Measurements from ENCODE around the gene BPIFB3.

Gene BPIFB3

GRCh38 chr20:33015700-33016580 lies 37.8 kb upstream of the BPIFB3 start:
- no peak for DNase-seq (ENCODE audit: low spot score)

- no peak for DNase-seq (ENCODE audit: low spot score)
These were observed 37.1 kb upstream of the BPIFB3 start for GRCh38 chr20:33016581-33017109.

GRCh38 chr20:33017542-33017941 lies 36.2 kb upstream of the BPIFB3 start:
- no peak for DNase-seq (ENCODE audit: low spot score)

DNA sequence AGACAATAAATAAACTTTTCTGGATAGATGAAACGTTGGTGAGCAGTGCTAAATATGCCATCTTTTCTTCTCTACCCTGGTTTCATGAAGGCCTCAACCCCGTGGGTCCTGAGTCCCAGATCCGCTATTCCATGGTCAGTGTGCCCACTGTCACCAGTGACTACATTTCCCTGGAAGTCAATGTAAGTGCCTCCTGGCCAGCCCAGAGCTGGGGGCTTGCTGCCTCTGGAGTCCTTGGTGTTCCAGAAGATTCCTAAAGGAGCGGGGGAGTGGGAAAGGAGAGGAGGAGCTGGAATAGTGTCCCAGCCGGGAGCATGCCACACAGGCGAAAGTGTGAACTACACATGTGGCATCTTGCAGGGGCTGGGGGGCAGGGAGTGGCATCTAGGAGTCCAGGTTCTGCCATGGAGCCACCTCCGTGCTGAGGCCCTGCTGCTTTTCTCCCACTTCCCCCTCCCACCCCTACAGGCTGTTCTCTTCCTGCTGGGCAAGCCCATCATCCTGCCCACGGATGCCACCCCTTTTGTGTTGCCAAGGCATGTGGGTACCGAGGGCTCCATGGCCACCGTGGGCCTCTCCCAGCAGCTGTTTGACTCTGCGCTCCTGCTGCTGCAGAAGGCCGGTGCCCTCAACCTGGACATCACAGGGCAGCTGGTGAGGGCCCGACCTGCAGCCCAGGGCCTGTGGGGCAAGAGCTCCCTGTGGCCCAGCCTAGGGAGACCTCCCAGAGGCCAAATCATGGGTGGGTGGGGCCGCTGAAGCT lies 35.4 kb upstream of the BPIFB3 start:
- DNase-seq (ENCODE audit: low spot score), result no peak

DNA sequence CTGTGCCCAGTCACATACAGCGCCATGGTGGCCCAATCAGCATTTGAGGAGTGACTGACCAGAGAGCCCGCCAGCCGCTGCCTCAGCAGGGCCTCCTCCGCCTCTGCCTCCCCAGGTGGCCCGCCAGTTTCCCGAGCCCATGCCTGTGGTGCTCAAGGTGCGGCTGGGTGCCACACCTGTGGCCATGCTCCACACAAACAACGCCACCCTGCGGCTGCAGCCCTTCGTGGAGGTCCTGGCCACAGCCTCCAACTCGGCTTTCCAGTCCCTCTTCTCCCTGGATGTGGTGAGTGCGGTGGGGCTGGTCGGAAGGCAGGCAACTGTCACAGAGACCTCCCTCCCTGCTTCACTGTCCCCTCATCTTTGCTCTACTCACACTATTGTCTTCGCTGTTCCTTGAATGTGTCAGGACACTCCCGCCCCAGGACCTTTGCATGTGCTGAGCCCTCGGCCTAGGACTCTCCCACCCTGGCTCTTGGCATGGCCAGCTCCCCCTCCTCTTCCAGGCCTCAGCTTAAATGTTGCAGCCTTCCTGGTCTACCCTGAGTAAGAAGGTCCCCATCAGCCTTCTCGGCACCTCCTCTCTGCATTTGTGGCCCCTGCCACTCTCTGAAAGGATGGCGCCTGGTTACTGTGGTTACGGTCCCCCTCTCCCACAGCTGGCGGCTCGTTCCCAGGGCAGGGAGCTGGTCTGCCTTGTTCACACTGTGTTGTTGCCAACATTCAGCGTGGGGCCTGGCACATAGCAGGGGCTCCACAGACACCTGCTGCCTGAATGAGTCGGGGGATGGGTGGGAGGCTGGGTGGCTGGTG lies 34.0 kb upstream of the BPIFB3 start:
- DNase-seq (ENCODE audit: low spot score), result no peak

DNA sequence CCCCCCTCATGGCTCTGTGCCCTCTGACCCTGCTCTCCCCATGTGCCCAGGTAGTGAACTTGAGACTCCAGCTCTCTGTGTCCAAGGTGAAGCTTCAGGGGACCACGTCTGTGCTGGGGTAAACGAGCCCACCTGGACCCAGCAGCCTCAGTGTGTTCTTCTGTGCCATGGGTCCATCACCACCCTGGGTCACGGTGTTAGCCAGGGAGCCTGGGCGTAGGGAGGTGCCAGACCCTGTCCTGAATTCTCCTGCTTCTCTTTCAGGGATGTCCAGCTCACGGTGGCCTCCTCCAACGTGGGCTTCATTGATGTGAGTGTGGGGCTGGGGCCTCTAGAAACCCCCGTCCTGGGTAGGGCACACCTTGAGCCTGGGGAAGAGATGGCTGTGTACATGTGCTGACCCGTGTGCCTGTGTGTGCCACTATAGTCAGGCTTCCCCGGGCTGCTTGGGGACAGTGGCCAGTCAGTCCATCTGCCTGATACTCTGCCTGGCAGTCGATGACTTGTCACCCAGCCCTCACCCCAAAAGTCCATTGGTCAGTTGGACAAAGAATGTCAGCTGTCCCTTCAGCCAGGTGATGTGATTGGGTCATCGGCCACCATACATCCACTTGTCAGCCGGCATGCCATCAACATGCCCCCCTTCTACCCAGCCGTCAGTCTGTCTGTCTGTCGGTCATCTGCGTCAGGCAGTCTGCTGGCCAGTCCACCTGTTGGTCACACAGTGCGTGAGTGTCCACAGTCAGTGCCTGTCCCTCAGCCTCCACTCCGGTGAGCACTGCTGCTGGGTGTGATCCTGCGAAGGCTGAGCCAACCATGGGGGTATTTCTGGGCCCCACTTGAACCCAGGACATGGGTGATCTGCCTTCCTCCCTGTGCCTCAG lies 33.2 kb upstream of the BPIFB3 start:
- DNase-seq (ENCODE audit: low spot score), result no peak

DNA sequence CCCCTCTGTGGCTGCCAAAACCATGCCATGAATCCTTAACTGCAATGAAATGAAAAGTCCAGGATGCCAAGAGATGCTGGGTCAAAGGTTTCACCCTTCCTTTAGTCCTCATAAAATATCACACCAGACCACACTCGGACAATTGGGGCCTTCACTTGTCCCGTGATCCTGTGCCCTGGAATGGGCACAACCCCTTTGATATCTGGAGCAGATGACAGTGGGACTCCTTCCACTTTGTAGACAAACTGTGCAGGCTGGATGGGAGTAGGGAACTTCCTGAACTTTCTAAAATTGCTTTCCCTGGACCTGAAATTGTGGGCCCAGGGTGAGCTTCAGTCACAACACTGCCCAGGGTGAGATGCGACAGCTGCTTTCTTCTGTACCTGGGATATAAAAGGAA lies 31.8 kb upstream of the BPIFB3 start:
- DNase-seq (ENCODE audit: low spot score), result no peak

GRCh38 chr20:33022289-33022688 lies 31.4 kb upstream of the BPIFB3 start:
- DNase-seq (ENCODE audit: low spot score), result no peak

- DNase-seq (ENCODE audit: low spot score), result no peak
These were observed 30.8 kb upstream of the BPIFB3 start for GRCh38 chr20:33022694-33023438.

DNA sequence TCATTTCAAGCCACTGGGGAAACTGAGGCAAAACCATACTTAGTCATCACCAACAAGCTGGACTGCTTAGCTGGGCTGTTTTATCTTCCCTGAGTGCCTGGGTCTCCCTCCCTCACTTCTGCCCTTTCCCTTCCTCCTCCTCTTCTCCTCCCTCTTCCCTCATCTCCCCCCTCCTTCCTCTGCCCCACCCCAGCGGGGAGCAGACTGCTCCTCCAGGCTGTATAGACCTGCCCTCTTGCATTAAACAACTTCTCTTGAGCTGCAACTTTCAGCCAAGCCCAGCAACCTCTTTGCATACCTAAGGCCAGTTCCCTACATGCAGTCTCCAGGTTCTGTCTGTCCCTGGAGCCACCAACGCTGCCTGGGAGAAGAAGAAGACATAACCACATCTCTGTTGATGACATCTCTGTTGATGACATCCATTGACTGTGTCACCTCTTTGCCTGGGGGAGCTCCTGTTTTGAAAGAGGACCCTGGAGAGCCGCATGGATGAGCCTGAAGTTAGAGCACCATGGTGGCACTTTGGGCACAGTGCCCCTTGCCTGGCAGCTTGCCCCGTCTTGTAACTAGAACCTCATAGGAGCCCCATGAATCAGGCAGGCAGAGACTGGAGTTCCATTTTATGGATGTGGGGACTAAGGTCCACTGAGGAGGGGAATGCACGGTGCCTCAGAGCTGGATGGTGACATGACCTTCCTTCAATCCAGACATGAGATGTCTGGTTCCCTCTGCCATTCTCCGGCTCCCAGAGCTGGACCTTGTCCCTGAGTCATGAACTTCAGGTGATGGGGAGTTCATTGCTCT lies 30.1 kb upstream of the BPIFB3 start:
- DNase-seq (ENCODE audit: low spot score), result no peak

- no peak for DNase-seq (ENCODE audit: low spot score)
These were observed 29.5 kb upstream of the BPIFB3 start for GRCh38 chr20:33024243-33024560.

DNA sequence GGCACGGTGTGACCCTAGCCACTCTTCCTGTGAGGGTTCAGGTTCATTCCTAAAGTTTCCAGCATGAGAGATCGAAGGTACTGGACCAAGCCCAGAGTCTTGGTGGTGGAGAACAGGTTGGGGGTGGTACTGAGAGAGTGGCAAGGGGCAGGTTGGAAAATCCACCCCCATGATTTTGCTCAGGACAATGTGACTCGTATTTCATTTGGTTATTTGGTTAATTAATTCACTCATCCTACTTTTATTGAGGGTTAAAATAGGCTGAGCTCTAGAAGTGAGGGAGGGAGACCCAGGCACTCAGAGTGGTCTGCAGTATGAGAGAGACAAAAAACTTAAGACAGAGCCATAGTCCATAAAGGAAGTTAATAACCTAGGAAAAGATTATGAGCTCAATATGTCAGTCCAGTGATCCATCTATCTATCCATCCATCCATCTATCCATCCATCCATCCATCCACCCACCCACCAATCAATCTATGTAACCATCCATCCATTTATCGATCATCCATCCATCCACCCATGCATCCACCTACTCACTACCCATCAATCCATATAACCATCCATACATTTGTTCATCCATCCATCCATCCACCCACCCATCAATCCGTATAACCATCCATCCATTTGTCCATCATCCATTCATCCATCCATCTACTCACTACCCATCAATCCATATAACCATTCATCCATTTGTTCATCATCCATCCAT lies 28.9 kb upstream of the BPIFB3 start:
- DNase-seq (ENCODE audit: low spot score), result no peak

GRCh38 chr20:33025318-33025876 lies 28.3 kb upstream of the BPIFB3 start:
- DNase-seq (ENCODE audit: low spot score), result no peak

DNA sequence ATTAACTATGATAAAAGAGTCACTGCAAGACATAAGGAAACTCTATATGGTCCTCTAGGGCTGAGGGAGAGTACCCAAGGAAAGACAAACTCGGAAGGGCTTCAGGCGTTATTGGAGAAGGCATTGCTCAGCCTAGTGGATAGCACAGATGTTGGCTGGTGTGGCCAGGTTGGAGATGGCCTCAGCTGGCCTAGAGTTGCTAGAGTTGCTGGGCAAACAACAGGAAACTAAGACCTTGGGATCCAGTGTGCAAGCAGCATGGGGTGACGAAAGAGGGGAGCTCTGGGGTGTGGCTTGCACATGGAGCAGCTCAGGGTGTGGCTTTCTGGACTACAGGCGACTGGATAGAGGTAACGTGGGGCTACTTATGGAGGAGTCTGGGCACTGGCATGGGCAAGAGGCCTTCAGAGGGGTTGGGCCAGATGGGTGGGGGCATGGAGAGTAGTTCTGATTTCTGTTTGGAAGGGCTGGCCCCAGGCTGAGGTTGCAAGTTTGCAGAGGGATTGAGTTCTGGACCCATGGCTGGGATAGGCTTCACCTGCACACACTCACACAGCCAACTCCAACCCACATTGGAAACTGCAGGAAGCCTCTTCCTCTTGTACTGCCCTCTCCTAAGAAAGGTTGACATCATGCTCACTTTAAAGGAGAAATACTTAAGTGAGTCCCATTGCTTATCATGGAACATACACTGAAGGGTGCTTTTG lies 27.5 kb upstream of the BPIFB3 start:
- DNase-seq (ENCODE audit: low spot score), result no peak

- no peak for DNase-seq (ENCODE audit: low spot score)
These were observed 26.6 kb upstream of the BPIFB3 start for GRCh38 chr20:33026779-33027759.

DNA sequence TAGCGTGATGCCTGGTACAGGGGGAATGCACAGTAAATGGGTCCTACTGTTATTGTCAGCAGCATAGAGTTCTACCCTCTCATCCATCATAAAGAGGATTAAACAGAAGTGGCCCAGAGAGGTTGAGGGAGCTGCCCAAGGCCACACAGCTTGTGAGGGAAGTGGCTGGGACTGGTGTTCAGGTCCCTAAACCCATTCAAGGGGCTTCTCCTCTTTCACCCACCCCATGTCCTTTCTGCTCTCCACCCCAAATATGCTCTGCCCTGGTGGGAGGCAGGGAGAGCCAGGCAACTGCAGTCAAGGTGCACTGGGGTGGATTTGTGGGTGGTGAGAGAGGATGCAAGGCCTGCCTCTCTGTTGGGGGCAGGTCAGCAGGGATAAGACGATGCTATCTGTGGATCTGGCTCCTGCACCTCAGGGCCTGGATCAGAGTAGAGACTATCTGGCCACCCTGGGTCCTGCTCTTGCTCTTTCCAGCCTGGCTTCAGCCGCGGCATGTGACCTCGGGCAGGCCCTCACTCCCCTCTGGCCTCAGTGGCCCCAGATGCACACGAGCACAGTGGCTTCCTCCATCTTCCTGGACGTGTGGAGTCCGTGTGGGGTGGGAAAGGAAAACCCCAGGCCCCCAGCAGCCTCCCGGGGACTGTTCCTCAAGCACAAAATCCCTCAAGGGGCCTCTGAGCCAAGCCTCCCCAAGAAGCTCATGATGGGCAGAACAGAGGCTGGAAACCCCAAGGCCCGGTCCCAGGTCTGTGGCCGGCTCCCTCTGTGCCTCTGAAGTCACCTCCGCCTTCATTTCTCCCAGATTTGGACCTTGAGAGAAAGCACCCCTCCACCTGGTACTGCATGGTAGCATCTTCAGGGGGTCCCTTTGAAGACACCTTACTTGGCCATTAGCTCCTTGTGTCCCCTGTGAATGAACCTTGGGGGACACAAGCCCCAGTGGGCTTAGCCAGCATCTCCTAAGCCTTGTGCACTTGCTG lies 25.6 kb upstream of the BPIFB3 start:
- DNase-seq (ENCODE audit: low spot score), result no peak

Data from hematopoietic multipotent progenitor cell treated with erythropoietin and hydrocortisone succinate and interleukin-3 and kit ligand, for 17 days (in vitro differentiated cells).